Measurements from ENCODE around the gene LY6G6D.

Gene LY6G6D

GRCh38 chr6:31737315-31737990, 22.3 kb downstream of the LY6G6D start:
- peak; percentile 21 for DNase-seq

GRCh38 chr6:31737991-31738979, 23.1 kb downstream of the LY6G6D start:
- peak; percentile 83 for DNase-seq

- peak; percentile 97 for DNase-seq
These were observed 24.7 kb downstream of the LY6G6D start, which contains the start of gene MSH5 for GRCh38 chr6:31739639-31740396. MSH5 (plus strand) TSS chr6:31740005; CDS start chr6:31740467, 462 bp downstream.

GRCh38 chr6:31740397-31741223, 25.5 kb downstream of the LY6G6D start:
- DNase-seq = no peak

- DNase-seq = no peak
These were observed 26.7 kb downstream of the LY6G6D start for GRCh38 chr6:31741815-31742214.

GRCh38 chr6:31742894-31743293, 27.7 kb downstream of the LY6G6D start:
- DNase-seq = no peak

- DNase-seq = no peak
These were observed 29.3 kb downstream of the LY6G6D start for GRCh38 chr6:31744422-31744821.

GRCh38 chr6:31749301-31750036, 34.3 kb downstream of the LY6G6D start:
- no peak for DNase-seq

- no peak for DNase-seq
These were observed 35.4 kb downstream of the LY6G6D start for GRCh38 chr6:31750411-31751022.

GRCh38 chr6:31752739-31753319, 37.7 kb downstream of the LY6G6D start:
- DNase-seq = no peak

GRCh38 chr6:31758281-31758680, 43.1 kb downstream of the LY6G6D start:
- no peak for DNase-seq

GRCh38 chr6:31760790-31761189, 45.6 kb downstream of the LY6G6D start:
- DNase-seq = no peak

GRCh38 chr6:31761343-31761742, 46.2 kb downstream of the LY6G6D start:
- DNase-seq = no peak

GRCh38 chr6:31762356-31762755, 47.2 kb downstream of the LY6G6D start, which contains the start of gene SAPCD1:
SAPCD1 (plus strand) TSS chr6:31762656; CDS start chr6:31763055, 399 bp downstream.
- DNase-seq = no peak

- DNase-seq = no peak
These were observed 47.9 kb downstream of the LY6G6D start for GRCh38 chr6:31762878-31763618.

GRCh38 chr6:31763619-31763940, 48.4 kb downstream of the LY6G6D start:
- DNase-seq = no peak

- no peak for DNase-seq
These were observed 49.0 kb downstream of the LY6G6D start for GRCh38 chr6:31764198-31764597.

- no peak for DNase-seq
These were observed 50.4 kb downstream of the LY6G6D start for GRCh38 chr6:31765559-31765909.

GRCh38 chr6:31765910-31766794, 51.0 kb downstream of the LY6G6D start:
- no peak for DNase-seq

Data from CD4-positive, alpha-beta T cell treated with Interleukin-12 subunit alpha and Interleukin-12 subunit beta, for 1 hour (primary cell).